Neural cell (in vitro differentiated cells): ENCODE results near the gene NDST1. TPM values are rescaled to one million over a fixed set of nuclear protein-coding genes. Genes with fewer than 3 reads are reported as not detected.

ENCODE experiments used
- H2AFZ ChIP-seq: fragments of 200-600, 300-800 bp; sonication (generic), shearing (Covaris generic); 2 replicates; pipeline ENCODE4 v1.6.0; 2014; ENCODE audit warnings: low read depth, mild to moderate bottlenecking, antibody characterized with exemption, low read length, moderate library complexity
- H3F3A ChIP-seq: fragments of 200-600 bp; shearing (Covaris generic); 2 replicates; pipeline ENCODE4 v1.6.1; 2016; ENCODE audit warnings: mild to moderate bottlenecking, moderate library complexity, mixed read lengths, antibody characterized with exemption, low read length; ENCODE audit not compliant: insufficient read depth, poor library complexity, severe bottlenecking
- H3K27ac ChIP-seq: fragments of 200-600, 300-800 bp; sonication (generic), shearing (Covaris generic); 2 replicates; pipeline ENCODE4 v1.5.1; 2014; ENCODE audit warnings: mild to moderate bottlenecking, low read length, moderate library complexity
- H3K27me3 ChIP-seq: fragments of 300-800, 200-600 bp; sonication (generic), shearing (Covaris generic); 2 replicates; pipeline ENCODE4 v1.6.0; 2014; ENCODE audit warnings: mild to moderate bottlenecking, low read depth, low read length, moderate library complexity; ENCODE audit not compliant: insufficient read depth
- H3K36me3 ChIP-seq: fragments of 300-800, 200-600 bp; sonication (generic), shearing (Covaris generic); 2 replicates; pipeline ENCODE4 v1.5.1; 2014; ENCODE audit warnings: mild to moderate bottlenecking, antibody characterized with exemption, low read length, moderate library complexity; ENCODE audit not compliant: insufficient read depth
- H3K4me2 ChIP-seq: fragments of 300-800, 200-600 bp; sonication (generic), shearing (Covaris generic); 2 replicates; pipeline ENCODE4 v1.6.0; 2014; ENCODE audit warnings: mild to moderate bottlenecking, low read length
- H3K4me3 ChIP-seq: fragments of 300-800, 200-600 bp; sonication (generic), shearing (Covaris generic); 2 replicates; pipeline ENCODE4 v1.5.1; 2014; ENCODE audit warnings: mild to moderate bottlenecking, low read length, moderate library complexity
- H3K79me2 ChIP-seq: fragments of 200-600 bp; shearing (Covaris generic); replicated peaks from 2 replicates; pipeline ENCODE4 v1.6.0; 2014; ENCODE audit warnings: mild to moderate bottlenecking, low read length, moderate library complexity; ENCODE audit not compliant: insufficient read depth
- H3K9ac ChIP-seq: fragments of 300-800, 200-600 bp; sonication (generic), shearing (Covaris generic); 2 replicates; pipeline ENCODE4 v1.6.1; 2016; ENCODE audit warnings: mild to moderate bottlenecking, low read length, mixed read lengths
- H3K9me2 ChIP-seq: fragments of 200-600 bp; shearing (Covaris generic); 2 replicates; pipeline ENCODE4 v1.6.1; 2016; ENCODE audit warnings: mild to moderate bottlenecking, low read length, mixed read lengths; ENCODE audit not compliant: insufficient read depth
- H3K9me3 ChIP-seq: fragments of 200-600, 300-800 bp; sonication (generic), shearing (Covaris generic); 2 replicates; pipeline ENCODE4 v1.6.1; 2016; ENCODE audit warnings: mild to moderate bottlenecking, mixed run types, low read length, moderate library complexity, mixed read lengths
- H4K20me1 ChIP-seq: fragments of 200-600 bp; shearing (Covaris generic); 2 replicates; pipeline ENCODE4 v1.6.1; 2016; ENCODE audit warnings: mild to moderate bottlenecking, mixed run types; ENCODE audit not compliant: insufficient read depth
- EP300 ChIP-seq: fragments of 450-650 bp; conservative IDR thresholded peaks from 2 replicates; pipeline ENCODE4 v1.6.1; 2014; ENCODE audit warnings: antibody characterized with exemption, mild to moderate bottlenecking, moderate library complexity; ENCODE audit not compliant: poor library complexity, severe bottlenecking
- EZH2 ChIP-seq: fragments of 200-600, 300-800 bp; shearing (Covaris generic), sonication (generic); IDR thresholded peaks from 2 replicates; pipeline ENCODE4 v1.6.1; 2014; ENCODE audit warnings: antibody characterized with exemption, low read length, borderline replicate concordance, mild to moderate bottlenecking; ENCODE audit not compliant: insufficient read depth, poor library complexity, severe bottlenecking
- MXI1 ChIP-seq: fragments of 450-650 bp; conservative IDR thresholded peaks from 2 replicates; pipeline ENCODE4 v1.6.1; 2014; ENCODE audit warnings: antibody characterized with exemption, mild to moderate bottlenecking; ENCODE audit not compliant: poor library complexity, severe bottlenecking
- POLR2AphosphoS5 ChIP-seq: IDR thresholded peaks from 2 replicates; pipeline ENCODE4 v1.6.1; 2012
- RAD21 ChIP-seq: fragments of 450-650 bp; conservative IDR thresholded peaks from 2 replicates; pipeline ENCODE4 v1.6.1; 2014; ENCODE audit warnings: antibody characterized with exemption, mild to moderate bottlenecking, moderate library complexity
- SMC3 ChIP-seq: fragments of 450-650 bp; conservative IDR thresholded peaks from 2 replicates; pipeline ENCODE4 v1.6.1; 2014; ENCODE audit warnings: antibody characterized with exemption, mild to moderate bottlenecking, moderate library complexity; ENCODE audit not compliant: poor library complexity
- TAF1 ChIP-seq: IDR thresholded peaks from 2 replicates; pipeline ENCODE4 v1.6.1; 2012; ENCODE audit warnings: low read depth
- polyA plus RNA-seq: library from polyadenylated mRNA; depleted of rRNA; stranded (reverse); fragments of >200 nt; gene quantifications from 2 replicates; pipeline ENCODE4 v1.2.3, GENCODE V29; 2014
- TF ChIP-seq, protein P1 (sequence below): IDR thresholded peaks from 2 replicates; pipeline ENCODE4 v1.6.1; 2012; ENCODE audit warnings: borderline replicate concordance
- TF ChIP-seq, protein P2 (sequence below): fragments of 450-650 bp; IDR thresholded peaks from 2 replicates; pipeline ENCODE4 v1.5.1; 2014; ENCODE audit warnings: antibody characterized with exemption, mild to moderate bottlenecking, moderate library complexity; ENCODE audit not compliant: poor library complexity, severe bottlenecking

NDST1 gene
- polyA plus RNA-seq, 1 donor from 2014 or later: 15.6 TPM

DNA sequence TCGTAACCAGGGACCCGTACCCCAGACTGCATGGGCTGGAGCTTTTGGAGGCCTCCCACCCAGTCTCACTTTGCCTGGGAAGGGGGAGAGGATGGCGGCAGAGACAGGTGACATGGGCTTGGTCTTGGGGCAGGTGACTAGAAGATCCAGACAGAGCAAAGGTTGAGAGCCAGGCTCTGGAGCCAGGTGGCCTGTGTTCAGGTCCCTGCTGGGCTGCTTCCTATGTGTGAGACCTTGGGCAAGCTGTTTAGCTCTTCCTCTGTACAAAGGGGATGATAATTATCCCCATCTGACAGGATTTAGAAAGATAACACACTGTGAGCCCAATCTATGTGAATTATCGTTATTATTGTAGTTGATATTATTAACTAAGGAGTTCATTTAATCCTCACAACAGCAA lies 16.1 kb upstream of the NDST1 start:
- Histone ChIP-seq H3K4me3 (no peak overlapping the region), H3K4me2 (no peak overlapping the region), H3K9ac (no peak overlapping the region), H3K9me2 (no peaks in the 10 kb centered on the region), H3K27me3 (no peaks in the 10 kb centered on the region), H3K27ac (no peak overlapping the region), H4K20me1 (no peaks in the 10 kb centered on the region), H3K9me3 (no peaks in the 10 kb centered on the region), H3K79me2 (peaks cover 59% of the 10 kb centered on the region), H3K36me3 (no peaks in the 10 kb centered on the region), H2AFZ (no peak overlapping the region), H3F3A (no peaks in the 10 kb centered on the region)
- TF ChIP-seq SMC3 (no peak), POLR2AphosphoS5 (no peak), EZH2 (no peak), EP300 (no peak), RAD21 (no peak), MXI1 (no peak), TAF1 (no peak)
- TF ChIP-seq, protein P1, sequence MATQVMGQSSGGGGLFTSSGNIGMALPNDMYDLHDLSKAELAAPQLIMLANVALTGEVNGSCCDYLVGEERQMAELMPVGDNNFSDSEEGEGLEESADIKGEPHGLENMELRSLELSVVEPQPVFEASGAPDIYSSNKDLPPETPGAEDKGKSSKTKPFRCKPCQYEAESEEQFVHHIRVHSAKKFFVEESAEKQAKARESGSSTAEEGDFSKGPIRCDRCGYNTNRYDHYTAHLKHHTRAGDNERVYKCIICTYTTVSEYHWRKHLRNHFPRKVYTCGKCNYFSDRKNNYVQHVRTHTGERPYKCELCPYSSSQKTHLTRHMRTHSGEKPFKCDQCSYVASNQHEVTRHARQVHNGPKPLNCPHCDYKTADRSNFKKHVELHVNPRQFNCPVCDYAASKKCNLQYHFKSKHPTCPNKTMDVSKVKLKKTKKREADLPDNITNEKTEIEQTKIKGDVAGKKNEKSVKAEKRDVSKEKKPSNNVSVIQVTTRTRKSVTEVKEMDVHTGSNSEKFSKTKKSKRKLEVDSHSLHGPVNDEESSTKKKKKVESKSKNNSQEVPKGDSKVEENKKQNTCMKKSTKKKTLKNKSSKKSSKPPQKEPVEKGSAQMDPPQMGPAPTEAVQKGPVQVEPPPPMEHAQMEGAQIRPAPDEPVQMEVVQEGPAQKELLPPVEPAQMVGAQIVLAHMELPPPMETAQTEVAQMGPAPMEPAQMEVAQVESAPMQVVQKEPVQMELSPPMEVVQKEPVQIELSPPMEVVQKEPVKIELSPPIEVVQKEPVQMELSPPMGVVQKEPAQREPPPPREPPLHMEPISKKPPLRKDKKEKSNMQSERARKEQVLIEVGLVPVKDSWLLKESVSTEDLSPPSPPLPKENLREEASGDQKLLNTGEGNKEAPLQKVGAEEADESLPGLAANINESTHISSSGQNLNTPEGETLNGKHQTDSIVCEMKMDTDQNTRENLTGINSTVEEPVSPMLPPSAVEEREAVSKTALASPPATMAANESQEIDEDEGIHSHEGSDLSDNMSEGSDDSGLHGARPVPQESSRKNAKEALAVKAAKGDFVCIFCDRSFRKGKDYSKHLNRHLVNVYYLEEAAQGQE: no peak
- TF ChIP-seq, protein P2, sequence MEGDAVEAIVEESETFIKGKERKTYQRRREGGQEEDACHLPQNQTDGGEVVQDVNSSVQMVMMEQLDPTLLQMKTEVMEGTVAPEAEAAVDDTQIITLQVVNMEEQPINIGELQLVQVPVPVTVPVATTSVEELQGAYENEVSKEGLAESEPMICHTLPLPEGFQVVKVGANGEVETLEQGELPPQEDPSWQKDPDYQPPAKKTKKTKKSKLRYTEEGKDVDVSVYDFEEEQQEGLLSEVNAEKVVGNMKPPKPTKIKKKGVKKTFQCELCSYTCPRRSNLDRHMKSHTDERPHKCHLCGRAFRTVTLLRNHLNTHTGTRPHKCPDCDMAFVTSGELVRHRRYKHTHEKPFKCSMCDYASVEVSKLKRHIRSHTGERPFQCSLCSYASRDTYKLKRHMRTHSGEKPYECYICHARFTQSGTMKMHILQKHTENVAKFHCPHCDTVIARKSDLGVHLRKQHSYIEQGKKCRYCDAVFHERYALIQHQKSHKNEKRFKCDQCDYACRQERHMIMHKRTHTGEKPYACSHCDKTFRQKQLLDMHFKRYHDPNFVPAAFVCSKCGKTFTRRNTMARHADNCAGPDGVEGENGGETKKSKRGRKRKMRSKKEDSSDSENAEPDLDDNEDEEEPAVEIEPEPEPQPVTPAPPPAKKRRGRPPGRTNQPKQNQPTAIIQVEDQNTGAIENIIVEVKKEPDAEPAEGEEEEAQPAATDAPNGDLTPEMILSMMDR: no peak

DNA sequence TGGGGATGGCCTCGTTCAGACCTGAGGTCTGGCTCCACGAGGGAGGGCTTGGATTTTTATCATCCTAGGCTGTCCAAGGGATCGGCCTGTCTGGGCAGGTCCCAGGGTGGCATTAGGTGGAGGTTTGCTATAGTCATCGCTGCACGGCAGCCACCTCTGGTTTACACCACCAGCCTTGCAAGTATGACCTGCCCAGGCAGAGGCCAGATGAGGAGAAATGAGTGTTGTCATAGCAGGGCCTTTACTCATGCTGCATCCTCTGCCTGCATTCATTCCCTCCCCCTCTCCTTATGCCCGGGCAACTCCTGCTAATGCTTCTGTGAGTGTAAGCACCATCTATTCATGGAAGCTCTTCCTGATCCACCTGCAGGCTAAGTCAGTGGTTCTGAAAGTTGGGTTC lies 15.3 kb upstream of the NDST1 start:
- Histone ChIP-seq H3K27me3 (no peaks in the 10 kb centered on the region), H3K4me2 (no peak overlapping the region), H3K4me3 (no peak overlapping the region), H3K9me2 (no peaks in the 10 kb centered on the region), H3K9me3 (no peaks in the 10 kb centered on the region), H3K36me3 (no peaks in the 10 kb centered on the region), H3K79me2 (peaks cover 52% of the 10 kb centered on the region), H3K27ac (no peak overlapping the region), H3F3A (no peaks in the 10 kb centered on the region), H2AFZ (no peak overlapping the region), H3K9ac (no peak overlapping the region), H4K20me1 (no peaks in the 10 kb centered on the region)
- TF ChIP-seq MXI1 (no peak), TAF1 (no peak), SMC3 (no peak), EP300 (no peak), EZH2 (no peak), POLR2AphosphoS5 (no peak), RAD21 (no peak)
- TF ChIP-seq, protein P2: no peak
- TF ChIP-seq, protein P1: no peak
